PC-3 (cell line): Measurements from ENCODE around the gene MALL.
"Not testable (repeated sequence)": the region's sequence is repeated elsewhere in the genome, so short reads cannot be mapped to it uniquely, and the experiment has no call there.

ENCODE experiments used
- CTCF ChIP-seq: fragments of 300-600 bp; sonication (generic); conservative IDR thresholded peaks from 2 replicates; pipeline ENCODE4 v1.5.1; 2017; ENCODE audit warnings: antibody characterized with exemption, low read depth, mild to moderate bottlenecking, low read length
- EZH2phosphoT487 ChIP-seq: fragments of 300-600 bp; sonication (generic); IDR thresholded peaks from 2 replicates; pipeline ENCODE4 v1.6.1; 2018; ENCODE audit warnings: mild to moderate bottlenecking, antibody characterized with exemption, low read length, borderline replicate concordance

GRCh38 chr2:110094884-110095534 is 20.6 kb downstream of the MALL start:
- not testable (repeated sequence) for TF ChIP-seq EZH2phosphoT487, CTCF
